GM20431 (cell line): Measurements from ENCODE around the gene SLC22A6.

ENCODE experiments used
- in situ Hi-C: fragments of 300-500 bp; cut with MseI, MboI; formaldehyde crosslinking; loops from one replicate; pipeline ENCODE4 v1.15.0; 2020; ENCODE audit warnings: low sequenced_read_pairs; ENCODE audit not compliant: unreplicated experiment

SLC22A6 gene, protein sequence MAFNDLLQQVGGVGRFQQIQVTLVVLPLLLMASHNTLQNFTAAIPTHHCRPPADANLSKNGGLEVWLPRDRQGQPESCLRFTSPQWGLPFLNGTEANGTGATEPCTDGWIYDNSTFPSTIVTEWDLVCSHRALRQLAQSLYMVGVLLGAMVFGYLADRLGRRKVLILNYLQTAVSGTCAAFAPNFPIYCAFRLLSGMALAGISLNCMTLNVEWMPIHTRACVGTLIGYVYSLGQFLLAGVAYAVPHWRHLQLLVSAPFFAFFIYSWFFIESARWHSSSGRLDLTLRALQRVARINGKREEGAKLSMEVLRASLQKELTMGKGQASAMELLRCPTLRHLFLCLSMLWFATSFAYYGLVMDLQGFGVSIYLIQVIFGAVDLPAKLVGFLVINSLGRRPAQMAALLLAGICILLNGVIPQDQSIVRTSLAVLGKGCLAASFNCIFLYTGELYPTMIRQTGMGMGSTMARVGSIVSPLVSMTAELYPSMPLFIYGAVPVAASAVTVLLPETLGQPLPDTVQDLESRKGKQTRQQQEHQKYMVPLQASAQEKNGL

DNA sequence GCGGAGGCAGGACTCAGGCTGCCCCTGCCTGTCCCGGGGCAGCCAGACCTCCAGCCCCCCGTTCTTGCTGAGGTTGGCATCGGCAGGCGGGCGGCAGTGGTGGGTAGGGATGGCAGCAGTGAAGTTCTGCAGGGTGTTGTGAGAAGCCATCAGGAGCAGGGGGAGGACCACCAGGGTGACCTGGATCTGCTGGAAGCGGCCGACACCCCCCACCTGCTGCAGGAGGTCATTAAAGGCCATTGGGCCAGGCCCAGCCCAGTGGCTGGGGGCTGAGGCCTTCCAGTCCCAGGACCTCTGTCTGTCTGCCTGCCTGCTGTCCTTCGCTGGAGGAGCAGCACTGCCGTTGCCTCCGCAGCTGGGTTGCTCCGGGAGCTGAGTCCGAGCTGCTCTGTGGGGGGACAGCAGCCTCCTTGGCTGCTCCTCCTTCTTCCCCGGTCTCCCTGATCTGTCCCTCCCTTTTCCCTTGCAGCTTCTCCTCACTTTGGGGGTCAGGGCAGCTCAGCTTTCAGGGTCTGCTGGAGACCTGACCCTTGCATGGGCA lies at the start of gene SLC22A6:
SLC22A6 (minus strand) TSS at position 517 of the 541 bp plus-strand sequence; CDS start at position 240, 277 bp downstream.
- in situ Hi-C loops, result no loop called here

DNA sequence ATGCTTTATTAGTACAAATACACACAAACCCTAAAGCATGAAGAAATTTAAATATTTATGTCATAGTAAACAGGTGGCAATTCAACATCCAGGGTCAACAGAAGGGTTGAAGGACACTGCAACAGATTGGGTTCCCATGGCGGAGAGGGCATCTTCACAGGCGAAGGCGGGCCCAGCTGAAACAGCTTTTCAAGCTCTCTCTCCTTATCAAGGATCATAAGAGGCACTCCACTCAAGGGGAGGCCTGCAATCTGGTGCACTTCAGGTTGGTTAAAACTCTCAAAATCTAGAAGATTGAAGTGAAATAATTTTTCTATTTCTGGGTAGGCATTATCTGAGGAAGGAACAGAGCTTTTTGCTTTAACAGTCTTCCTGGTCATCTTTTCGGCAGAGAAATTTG lies 47.7 kb upstream of the SLC22A6 start:
- in situ Hi-C loops, result loop anchor here (25.0 kb wide), 1 partner anchor 180 kb away; no protein-coding TSS in a partner anchor

DNA sequence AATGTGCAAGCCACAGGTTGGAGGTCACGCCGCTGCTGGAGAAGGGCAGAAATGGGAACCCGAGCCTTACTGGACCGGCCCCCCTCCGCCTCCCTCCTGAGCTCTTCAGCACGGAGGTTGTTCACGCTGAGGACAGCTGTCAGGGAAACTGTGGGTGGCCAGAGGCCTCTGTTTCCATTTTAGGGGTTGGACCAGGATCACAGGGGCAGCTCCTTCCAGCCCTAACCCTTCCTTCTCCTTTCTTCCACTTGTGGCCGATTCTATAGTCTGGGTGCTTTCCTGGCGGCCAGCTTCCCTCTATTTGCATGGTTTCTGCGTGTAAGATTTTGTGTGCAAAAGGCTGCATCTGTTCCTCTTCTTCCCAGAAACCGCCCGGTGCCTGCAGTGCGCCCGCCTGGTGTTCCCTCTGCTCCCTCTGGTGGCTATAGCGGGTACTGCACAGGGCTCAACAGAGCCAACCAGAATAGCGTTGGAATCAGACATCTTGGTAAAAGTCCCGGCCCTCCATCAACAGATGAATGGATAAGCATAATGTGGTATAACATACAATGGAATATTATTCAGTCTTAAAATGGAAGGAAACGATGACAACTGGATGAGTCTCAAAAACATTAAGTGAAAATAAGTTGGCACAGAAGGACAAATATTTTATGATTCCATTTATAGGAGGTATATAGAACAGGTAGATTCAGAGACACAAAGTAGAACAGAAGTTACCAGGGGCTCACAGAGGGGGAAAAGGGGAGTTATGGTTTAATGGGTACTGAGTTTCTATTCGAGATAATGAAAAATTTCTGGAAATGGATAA lies 39.3 kb upstream of the SLC22A6 start:
- in situ Hi-C loops, result loop anchor here (5.0 kb wide), 1 partner anchor 117 kb away; no protein-coding TSS in a partner anchor

DNA sequence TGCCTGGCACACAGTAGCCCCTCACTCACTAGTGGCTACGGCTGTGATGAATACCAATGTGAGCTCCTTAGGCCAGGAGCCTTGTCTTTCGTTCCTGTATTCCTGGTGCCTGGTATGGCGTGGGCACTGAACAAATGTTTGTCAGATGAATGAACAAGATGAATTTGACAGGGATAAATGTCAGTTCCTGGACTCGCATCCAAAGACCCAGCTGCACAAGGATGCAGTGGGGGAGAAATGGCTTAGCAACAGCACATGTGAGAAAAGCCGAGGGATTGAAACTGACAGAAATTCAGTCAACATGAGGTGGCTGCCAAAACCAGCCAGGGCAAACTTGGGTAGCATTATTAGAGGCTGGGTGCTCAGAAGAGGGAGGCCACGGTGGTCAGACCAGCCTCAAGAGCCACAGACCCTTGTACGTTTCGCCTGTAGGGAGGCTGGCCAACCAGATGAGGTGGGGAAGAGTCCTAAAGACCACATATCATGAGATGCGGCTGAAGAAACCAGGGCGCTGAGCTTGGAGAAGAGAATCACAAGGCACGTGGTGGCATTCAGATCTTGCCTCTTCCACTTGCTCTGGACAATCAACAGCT lies 38.6 kb upstream of the SLC22A6 start:
- in situ Hi-C loops, result loop anchor here (5.0 kb wide), 1 partner anchor 116 kb away; no protein-coding TSS in a partner anchor

DNA sequence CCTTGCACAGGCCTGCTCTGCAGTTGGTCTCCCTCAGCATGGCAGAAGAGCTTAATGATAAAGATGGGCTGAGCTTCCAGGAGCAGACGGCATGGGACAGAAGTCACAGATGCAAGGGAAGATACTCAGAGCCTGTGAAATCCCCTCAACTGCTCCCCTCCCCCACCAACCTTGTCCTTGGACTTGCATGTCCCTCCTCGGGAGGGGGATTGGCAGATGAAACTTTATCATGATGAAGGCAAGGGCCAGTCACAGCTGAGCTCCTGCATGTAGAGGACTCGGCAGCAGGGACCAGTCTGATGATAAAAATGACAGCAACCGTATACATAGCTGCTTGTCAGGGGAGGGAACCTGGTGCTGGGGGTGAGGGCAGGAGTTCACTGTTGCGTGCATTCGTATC lies 37.7 kb upstream of the SLC22A6 start:
- in situ Hi-C loops, result loop anchor here (5.0 kb wide), 1 partner anchor 115 kb away; no protein-coding TSS in a partner anchor

DNA sequence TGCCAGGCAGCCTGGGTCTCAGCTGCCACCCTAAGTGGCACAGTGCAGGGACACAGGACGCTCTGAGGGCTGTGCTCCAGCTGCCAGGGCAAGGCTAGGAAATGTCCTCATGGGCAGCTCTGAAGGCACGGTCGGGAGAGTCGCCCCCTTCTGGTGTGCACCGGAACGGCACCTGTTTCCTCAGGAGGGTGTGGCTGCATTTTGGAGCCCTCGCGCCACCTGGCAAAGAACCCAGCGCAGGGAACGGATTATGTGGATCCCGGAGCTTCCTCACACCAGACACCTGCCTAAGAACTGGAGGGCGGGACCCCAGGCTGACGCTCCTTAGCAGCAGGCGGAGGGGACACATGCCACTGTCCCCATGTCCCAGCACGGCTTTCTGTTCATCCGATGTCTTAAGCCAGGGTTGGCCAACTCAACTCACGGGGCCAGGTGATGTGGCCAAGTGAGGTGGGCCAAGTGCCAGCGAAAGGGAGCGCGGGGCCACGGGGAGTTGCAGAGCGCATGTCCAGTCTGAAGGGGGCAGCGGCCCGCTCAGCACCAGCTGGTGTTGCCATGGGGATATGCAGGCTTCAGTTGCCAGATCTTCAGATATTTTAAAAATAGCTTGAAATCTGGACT lies 36.0 kb upstream of the SLC22A6 start:
- in situ Hi-C loops, result loop anchor here (5.0 kb wide), 1 partner anchor 113 kb away; no protein-coding TSS in a partner anchor

DNA sequence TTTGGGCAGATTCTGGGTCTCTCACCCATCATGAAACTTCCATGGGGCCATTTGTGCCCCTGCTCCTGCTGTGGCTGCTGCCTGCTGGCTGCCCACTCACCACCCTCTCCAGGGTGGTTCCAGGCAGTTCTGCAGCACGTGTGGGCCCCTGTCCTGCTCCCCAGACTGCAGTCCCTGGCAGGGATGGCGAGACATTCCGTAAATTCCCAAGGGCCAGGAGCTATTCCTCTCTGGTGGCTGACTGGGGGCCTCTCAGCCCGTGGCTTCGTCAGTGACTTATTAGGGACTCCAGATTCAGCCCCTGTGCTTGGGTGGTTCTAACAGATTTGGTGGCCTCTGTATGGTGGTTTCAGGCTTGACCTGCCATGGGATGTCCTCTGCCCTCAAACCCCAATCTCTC lies 34.7 kb upstream of the SLC22A6 start:
- in situ Hi-C loops, result no loop called here

DNA sequence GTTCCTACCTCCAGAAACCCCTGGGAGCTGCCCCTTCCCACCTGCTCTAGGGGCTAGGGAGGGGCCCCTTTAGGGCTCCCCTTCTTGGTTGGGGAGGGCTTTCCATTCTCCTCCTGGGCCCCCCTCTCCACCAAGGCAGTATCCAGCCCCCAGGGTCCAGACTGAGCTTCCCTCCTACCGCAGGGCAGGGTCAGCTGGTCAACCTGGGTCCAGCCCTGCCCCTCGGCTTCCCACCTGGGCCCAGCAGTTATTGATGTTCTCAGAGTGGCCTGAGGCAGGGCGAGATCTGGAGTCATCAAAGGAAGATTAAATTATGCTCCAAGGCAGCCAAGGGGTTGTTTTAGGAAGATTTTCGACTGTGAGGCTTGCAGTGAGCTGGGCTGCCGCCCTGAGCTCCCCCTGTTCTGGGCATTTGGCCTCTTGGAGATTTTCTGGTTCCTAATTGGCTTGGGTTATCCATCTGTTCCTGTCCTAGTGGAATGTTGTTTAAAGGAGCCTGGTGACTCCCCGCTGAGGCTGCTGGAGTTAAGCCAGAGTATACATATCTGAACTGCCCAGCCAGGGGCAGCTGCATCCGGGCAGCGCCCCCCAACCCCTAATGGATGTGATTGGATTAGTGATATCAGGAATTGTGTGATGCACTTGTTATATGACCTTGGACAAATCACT lies 32.7 kb upstream of the SLC22A6 start:
- in situ Hi-C loops, result no loop called here

DNA sequence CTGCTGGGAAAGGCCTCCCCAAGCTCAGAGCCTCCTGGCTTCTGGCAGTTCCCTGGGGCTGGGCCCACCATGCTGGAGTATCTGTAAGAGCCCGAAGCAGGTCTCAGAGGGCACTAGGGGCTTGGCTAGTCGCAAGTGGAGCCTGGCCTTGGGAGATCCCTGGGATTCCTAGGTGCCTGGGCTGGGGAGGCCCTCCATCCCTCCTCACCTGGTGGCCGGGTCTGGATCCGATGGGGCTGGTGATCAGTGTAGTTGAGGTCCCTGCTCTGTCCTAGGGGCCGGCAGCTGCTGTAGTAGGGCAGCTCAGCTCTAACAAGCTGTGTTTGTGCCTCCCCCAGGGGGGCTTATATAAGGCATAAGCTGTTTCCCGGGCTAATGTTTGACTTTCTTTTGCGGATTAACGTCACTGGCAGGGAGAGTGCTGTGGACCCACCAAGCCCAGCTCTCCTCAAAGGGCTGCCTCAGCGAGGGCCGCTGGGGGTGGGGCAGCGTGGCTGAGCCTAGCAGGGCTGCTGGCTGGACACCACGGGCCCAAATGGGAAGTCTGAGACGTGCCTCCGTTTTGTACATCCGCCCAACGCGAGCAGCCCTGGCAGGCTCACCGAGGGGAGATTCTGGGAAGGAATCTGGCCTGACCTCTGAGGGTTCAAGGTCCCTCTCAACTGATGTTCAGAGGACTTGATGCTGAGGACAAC lies 30.9 kb upstream of the SLC22A6 start, which contains the start of gene SLC22A8:
SLC22A8 (minus strand) TSS at position 321 of the 695 bp plus-strand sequence. CDS start 883 bp downstream, outside the sequence.
- in situ Hi-C loops, result no loop called here

DNA sequence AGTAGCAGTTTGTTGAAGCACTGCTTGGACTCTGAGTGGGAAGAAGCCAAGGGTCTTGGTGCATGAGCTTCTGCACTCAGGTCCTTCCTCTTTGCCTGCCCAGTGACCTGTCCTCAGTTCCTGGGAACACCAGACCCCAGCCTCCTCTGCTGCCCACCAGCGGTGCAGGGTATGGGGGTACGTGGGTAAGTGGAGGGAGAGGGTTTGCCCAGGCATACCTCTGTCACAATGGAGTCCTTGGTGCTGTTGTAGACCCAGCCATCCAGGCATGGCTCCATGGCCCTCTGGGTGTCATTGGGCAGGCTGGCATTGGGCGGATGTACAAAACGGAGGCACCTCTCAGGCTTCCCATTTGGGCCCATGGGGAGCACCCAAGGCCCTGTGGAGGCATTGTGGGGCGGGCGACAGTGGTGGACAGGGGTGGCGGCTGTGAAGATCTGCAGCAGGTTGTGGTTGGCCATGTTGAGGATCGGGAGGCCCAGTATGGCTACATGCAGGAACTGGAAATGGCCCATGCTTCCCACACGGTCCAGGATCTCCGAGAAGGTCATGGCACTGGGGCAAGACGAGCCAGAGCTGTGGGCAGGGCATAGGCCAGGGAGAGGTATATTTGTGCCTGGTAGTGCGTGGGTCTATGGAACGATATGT lies 29.8 kb upstream of the SLC22A6 start:
- in situ Hi-C loops, result no loop called here

DNA sequence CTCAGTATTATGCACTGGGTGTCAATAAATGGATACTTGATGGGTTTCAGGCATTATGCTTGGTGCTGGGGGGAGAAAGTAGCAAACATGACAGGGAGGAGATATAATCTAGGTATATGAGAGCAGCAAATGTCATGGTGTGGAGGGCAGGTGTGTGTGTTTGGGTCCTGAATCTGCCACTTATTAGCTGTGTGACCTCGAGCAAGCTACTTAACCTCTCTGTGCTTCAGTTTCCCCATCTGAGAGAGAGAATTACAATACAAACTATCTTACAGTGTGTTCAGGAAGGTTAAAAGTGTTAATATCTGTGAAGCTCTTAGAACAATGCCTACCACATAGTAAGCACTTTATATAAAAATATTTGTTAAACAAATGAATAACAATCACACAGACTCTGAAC lies 28.1 kb upstream of the SLC22A6 start:
- in situ Hi-C loops, result no loop called here

DNA sequence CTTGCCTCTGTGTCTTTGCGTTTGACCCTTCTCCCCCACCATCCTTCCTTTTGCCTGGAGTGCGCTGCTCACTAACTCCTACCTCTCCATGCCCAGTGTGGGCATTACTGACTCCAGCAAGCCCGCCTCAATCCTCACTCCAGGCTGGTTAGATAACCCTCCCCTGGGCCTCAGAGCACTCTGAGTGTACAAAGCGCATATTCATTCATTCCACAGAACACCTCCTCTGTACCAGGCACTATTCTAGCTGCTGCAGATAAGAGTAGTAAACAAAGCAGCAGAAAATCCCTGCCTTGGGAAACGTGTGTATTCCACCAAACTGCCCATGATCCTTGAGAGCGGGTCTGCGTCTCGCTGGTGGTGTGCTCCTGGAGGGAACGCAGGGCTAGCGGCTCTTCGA lies 27.7 kb upstream of the SLC22A6 start:
- in situ Hi-C loops, result no loop called here

DNA sequence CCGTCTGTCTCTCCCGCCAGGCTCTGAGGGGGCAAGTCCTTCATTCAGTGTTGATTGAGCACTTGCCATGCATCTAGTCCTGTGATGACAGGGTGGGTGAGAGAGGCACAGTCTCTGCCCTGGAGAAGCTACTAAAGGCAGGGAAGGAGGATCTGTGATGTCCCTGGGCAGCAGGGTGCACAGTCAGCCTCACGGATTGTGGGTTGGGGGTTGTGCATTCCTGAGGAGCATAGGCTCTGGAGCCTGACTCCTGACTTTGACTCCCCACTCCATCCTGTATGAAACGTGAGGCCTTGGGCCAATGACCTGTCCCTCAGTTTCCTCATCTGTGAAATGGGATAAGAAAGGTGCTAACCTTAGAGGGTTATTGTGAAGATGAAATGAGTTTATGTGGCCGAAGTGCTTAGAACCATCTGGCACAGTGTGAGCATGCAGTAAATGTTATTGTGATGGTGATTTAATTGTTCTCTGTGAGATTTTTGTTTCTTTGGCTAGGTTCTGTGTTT lies 26.2 kb upstream of the SLC22A6 start:
- in situ Hi-C loops, result no loop called here

DNA sequence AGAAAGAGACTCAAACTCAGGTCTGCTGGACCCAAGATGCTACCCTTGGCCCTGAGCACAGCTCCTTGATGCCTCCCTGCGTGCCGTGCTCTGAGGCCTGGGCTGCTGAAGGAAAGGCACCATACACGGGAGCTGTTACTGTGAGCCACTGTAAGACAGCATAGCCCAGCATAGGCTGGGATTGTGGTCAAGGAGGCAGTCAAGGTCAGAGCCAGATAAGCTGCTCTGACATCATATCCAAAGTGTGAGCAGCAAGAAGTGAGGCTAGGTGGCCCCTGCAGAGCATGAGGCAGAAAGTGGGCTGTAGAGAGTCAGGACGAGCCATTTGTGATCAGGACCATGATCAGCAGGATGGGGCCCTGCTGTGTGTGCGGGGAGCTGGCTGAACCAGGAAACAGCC lies 23.2 kb upstream of the SLC22A6 start:
- in situ Hi-C loops, result no loop called here

DNA sequence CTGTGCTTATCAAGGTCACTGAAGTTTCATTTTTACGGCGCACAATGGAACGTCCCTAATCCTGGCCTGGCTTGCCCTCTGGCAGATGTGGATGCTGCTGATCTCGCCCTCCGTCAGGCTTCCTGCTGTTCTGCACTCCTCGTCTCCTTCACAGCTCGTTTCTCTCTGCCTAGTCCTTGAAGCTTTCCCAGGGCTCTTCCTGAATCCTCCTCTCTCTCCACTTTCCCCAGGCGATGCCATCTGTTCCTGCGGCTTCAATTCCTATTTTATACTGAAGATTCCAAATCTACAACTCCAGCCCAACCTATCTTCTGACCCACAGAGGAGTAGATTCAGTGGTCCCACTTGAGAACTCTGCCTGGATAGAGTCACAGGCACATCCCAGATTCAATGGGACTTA lies 16.7 kb upstream of the SLC22A6 start:
- in situ Hi-C loops, result no loop called here

DNA sequence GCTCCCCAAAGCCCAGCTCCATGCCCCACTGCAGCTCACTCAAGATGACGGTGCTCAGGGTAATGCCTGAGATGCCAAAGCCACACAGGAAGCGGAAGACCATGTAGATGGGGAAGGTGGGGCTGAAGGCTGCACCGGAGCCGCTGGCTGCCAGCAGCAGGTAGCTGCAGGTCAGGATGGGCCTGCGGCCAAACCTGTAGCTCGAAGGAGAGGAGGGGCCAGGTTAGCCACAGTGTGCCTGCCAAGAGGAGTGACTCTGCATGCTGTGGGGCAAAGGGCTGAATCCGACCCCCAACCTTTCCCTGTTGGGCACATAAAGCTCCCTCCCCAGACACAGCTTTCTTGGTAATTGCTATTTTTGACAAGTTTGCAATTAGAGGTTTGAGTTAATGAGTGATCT lies 14.9 kb upstream of the SLC22A6 start:
- in situ Hi-C loops, result no loop called here

DNA sequence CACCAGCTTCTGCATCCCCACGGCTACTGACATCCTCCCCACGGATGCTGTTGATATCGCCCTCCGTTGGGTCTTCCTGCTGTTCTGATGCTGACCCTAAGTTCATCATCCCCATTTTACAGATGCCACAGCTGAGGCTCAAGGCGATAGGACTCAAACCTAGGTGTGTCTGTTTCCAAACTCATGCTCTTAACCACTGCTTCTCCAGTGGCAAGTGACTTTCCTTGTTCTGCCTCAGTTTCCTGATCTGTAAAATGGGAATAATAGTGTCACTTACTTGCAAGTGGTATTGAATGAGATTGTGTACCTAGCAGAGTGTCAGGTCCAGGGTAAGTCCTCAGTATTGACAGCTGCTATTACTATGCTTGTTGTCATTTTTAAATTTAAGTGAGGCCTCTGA lies 14.4 kb upstream of the SLC22A6 start:
- in situ Hi-C loops, result no loop called here

DNA sequence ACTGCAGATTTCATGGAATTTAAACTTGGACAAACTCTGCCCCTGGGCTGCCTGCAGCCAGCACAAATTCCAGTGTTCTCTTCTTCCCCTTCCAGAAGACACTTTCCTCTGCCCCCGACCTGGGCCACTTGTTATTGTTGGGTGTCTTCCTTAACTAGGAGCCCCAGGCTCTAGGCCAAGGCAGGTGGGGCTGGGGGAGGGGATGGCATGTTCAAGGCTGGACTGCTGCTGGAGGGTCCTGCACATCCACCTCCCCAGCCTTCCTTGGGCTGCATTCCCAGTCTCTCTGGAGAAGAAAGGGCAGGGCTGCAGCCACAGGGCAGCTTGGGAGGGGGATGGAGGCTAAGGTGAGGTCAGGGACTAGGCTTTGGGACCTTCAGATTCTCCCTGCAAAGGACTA lies 11.5 kb upstream of the SLC22A6 start:
- in situ Hi-C loops, result no loop called here
